ENCODE data around the gene MPI. TPM values are rescaled to one million over a fixed set of nuclear protein-coding genes. Genes with fewer than 3 reads are reported as not detected.

Gene MPI
- total and polyA plus RNA-seq, 2 donors (not counting 3 experiments of a cell fraction or from before 2014, with no cell fraction given): 36.3 to 69.3 TPM

DNA sequence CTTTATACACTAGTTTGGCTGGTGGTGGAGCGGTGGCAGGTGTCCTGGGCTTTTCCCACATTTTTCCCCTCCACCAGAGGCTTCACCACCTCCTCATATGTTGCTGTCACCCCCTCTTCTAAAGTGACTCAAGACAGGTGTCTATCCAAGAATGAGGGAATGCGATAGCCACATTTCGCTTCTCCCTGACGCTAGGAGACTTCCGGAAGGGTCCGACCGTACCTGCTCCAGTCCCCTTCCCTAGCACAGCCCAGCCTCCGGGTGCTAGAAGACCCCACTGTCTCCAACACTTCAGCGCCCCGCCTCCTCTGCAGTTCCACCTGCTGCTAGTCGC, 17.2 kb upstream of the MPI start:
- H3K27me3 ChIP-seq (ENCODE audit: control insufficient read depth in 2 of 2, insufficient read depth in 2 of 2, low read length in 2 of 2): peaks cover 3% of the 10 kb centered on the region in 2 experiments
- H3K79me2 ChIP-seq (ENCODE audit: control insufficient read depth, insufficient read depth, low read length): peaks cover 42% of the 10 kb centered on the region
- ChIA-PET POLR2A (interaction anchor here (1.3 kb wide), 1 partner anchor 11 kb away, joined by 3 read pairs; no protein-coding TSS in a partner anchor), CTCF (interaction anchor here (1.0 to 2.0 kb wide), 2 partner anchors 11 to 29 kb away, joined by 4 to 8 read pairs; no protein-coding TSS in a partner anchor)
- FAIRE-seq (no peak), DNase-seq (ENCODE audit: low read depth, low spot score) (no peak)
- H3K4me2 ChIP-seq (ENCODE audit: insufficient read depth, low read length): peak overlapping the region; percentile 57
- H3K36me3 ChIP-seq (ENCODE audit: control insufficient read depth in 2 of 2, extremely low read depth in 1 of 2, insufficient read depth in 2 of 2, low read length in 2 of 2): no peaks in the 10 kb centered on the region
- dilution Hi-C loops (cut with MboI; ENCODE audit: extremely low pct_ligation_motif_present, low sequenced_read_pairs) (no loop called here), intact Hi-C loops (cut with micrococcal nuclease) (loop anchor here (1.0 kb wide), 2 partner anchors 29 kb away; partner anchors contain the start of gene ULK3)
- H3K4me1 ChIP-seq (ENCODE audit: control insufficient read depth, extremely low read depth, insufficient read depth, low read length): peaks cover 40% of the 10 kb centered on the region
- no peak overlapping the region for H2AFZ ChIP-seq (ENCODE audit: low read depth, low read length)
- no peaks in the 10 kb centered on the region for H4K20me1 ChIP-seq (replicated peaks; ENCODE audit: control insufficient read depth, extremely low read depth, insufficient read depth, low read length)
- no TSS peak for BruUV-seq (replicated peaks)
- peak overlapping the region; percentile 42 to 77 (median 65) for H3K4me3 ChIP-seq (replicated peaks in 1 of 3; ENCODE audit: insufficient read depth in 1 of 3, low read depth in 1 of 3, low read length in 3 of 3)
- no peak for TF ChIP-seq FOS (IDR thresholded peaks at IDR 0.05; ENCODE audit: borderline replicate concordance, insufficient read depth, low read length)
- no peak for TF ChIP-seq POLR2AphosphoS5 (IDR thresholded peaks at IDR 0.05; ENCODE audit: insufficient read depth, low read depth, low read length)
- no peak for TF ChIP-seq EZH2 (IDR thresholded peaks at IDR 0.05; ENCODE audit: borderline replicate concordance, low read depth, low read length, severe bottlenecking)
- no peak for TF ChIP-seq POLR2A (IDR thresholded peaks at IDR 0.05; ENCODE audit: low read depth, low read length)
- TF ChIP-seq JUN (IDR thresholded peaks at IDR 0.05; ENCODE audit: borderline replicate concordance, insufficient read depth, insufficient read length, low read depth): no peak
- TF ChIP-seq, protein P1, sequence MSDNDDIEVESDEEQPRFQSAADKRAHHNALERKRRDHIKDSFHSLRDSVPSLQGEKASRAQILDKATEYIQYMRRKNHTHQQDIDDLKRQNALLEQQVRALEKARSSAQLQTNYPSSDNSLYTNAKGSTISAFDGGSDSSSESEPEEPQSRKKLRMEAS (IDR thresholded peaks at IDR 0.05; ENCODE audit: insufficient read depth, insufficient read length): no peak
- TF ChIP-seq GATA2 (IDR thresholded peaks at IDR 0.05; ENCODE audit: insufficient read depth, insufficient read length, low read depth, low read length): no peak
- TF ChIP-seq, protein P2, sequence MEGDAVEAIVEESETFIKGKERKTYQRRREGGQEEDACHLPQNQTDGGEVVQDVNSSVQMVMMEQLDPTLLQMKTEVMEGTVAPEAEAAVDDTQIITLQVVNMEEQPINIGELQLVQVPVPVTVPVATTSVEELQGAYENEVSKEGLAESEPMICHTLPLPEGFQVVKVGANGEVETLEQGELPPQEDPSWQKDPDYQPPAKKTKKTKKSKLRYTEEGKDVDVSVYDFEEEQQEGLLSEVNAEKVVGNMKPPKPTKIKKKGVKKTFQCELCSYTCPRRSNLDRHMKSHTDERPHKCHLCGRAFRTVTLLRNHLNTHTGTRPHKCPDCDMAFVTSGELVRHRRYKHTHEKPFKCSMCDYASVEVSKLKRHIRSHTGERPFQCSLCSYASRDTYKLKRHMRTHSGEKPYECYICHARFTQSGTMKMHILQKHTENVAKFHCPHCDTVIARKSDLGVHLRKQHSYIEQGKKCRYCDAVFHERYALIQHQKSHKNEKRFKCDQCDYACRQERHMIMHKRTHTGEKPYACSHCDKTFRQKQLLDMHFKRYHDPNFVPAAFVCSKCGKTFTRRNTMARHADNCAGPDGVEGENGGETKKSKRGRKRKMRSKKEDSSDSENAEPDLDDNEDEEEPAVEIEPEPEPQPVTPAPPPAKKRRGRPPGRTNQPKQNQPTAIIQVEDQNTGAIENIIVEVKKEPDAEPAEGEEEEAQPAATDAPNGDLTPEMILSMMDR (IDR thresholded peaks at IDR 0.05; ENCODE audit: extremely low read depth in 1 of 2, insufficient read depth in 1 of 2, low read depth in 1 of 2, low read length in 2 of 2): no peak
- TF ChIP-seq MYC (IDR thresholded peaks at IDR 0.05; ENCODE audit: low read depth, low read length): no peak
- H3K9ac ChIP-seq (replicated peaks; ENCODE audit: extremely low read depth, insufficient read depth, low read length): peak overlapping the region; percentile 95
- peak overlapping the region; percentile 89 for H3K27ac ChIP-seq (ENCODE audit: insufficient read depth, low read depth, low read length)
- H3K9me3 ChIP-seq (replicated peaks; ENCODE audit: control insufficient read depth, insufficient read depth, low read length): no peaks in the 10 kb centered on the region
- H3K9me1 ChIP-seq (replicated peaks; ENCODE audit: control insufficient read depth, extremely low read depth, insufficient read depth, low read length): no peaks in the 10 kb centered on the region
